IMR-90 (cell line): ENCODE measurements around the gene ZBTB4.

Experiments
- CHD1 ChIP-seq: IDR thresholded peaks from 2 replicates; pipeline ENCODE4 v1.6.1; 2012; ENCODE audit warnings: low read depth, low read length, improper control_type of control experiment
- FOS ChIP-seq: fragments of 150-350 bp; IDR thresholded peaks from 2 replicates; pipeline ENCODE4 v1.6.1; 2016; ENCODE audit warnings: low read depth, low read length
- MAFK ChIP-seq: IDR thresholded peaks from 2 replicates; pipeline ENCODE4 v1.6.1; 2012; ENCODE audit warnings: low read depth, low read length, improper control_type of control experiment
- MAZ ChIP-seq: IDR thresholded peaks from 2 replicates; pipeline ENCODE4 v1.6.1; 2012; ENCODE audit warnings: low read depth, mild to moderate bottlenecking, low read length, improper control_type of control experiment, moderate library complexity, borderline replicate concordance
- MXI1 ChIP-seq: IDR thresholded peaks from 2 replicates; pipeline ENCODE4 v1.6.1; 2012; ENCODE audit warnings: low read depth, mild to moderate bottlenecking, low read length, moderate library complexity, borderline replicate concordance
- POLR2A ChIP-seq: IDR thresholded peaks from 2 replicates; pipeline ENCODE4 v1.6.1; 2012; ENCODE audit warnings: mild to moderate bottlenecking, low read depth, low read length
- RCOR1 ChIP-seq: IDR thresholded peaks from 2 replicates; pipeline ENCODE4 v1.6.1; 2012; ENCODE audit warnings: mild to moderate bottlenecking, low read length, improper control_type of control experiment; ENCODE audit not compliant: insufficient replicate concordance
- RFX5 ChIP-seq: IDR thresholded peaks from 2 replicates; pipeline ENCODE4 v1.8.0; 2012; ENCODE audit warnings: low read depth, mild to moderate bottlenecking, low read length, moderate library complexity
- SMC3 ChIP-seq: fragments of 150-350 bp; IDR thresholded peaks from 2 replicates; pipeline ENCODE4 v1.6.1; 2016; ENCODE audit warnings: low read depth, mild to moderate bottlenecking, antibody characterized with exemption, low read length, moderate library complexity
- TF ChIP-seq, protein P1 (sequence below): conservative IDR thresholded peaks from 2 replicates; pipeline ENCODE4 v1.5.1; 2012; ENCODE audit warnings: mild to moderate bottlenecking, low read depth, low read length, improper control_type of control experiment
- TF ChIP-seq, protein P2 (sequence below): fragments of 150-350 bp; IDR thresholded peaks from 2 replicates; pipeline ENCODE4 v1.6.1; 2017; ENCODE audit warnings: mild to moderate bottlenecking, antibody characterized with exemption, low read length, low read depth
- TF ChIP-seq, protein P3 (sequence below): fragments of 150-350 bp; IDR thresholded peaks from 2 replicates; pipeline ENCODE4 v1.6.1; 2016; ENCODE audit warnings: low read depth, mild to moderate bottlenecking, low read length, moderate library complexity, borderline replicate concordance

DNA sequence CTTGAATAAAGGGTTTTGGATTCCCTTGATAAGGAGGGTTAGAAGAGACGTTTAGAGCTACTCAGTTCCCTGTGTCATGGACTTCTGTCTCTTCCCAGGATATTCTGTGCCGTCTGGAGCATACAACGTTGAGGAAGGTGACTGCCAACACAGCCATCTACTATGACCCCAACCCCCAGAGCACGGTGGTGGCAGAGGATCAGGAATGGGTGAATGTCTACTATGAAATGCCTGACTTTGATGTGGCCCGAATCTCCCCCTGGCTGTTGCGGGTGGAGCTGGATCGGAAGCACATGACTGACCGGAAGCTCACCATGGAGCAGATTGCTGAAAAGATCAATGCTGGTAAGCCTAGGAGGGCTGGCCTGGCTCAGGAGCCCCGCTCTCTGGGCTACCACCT, 29.4 kb upstream of the ZBTB4 start:
- TF ChIP-seq FOS (no peak), POLR2A (no peak), MAFK (no peak), MAZ (no peak), RFX5 (no peak), RCOR1 (no peak), MXI1 (no peak), CHD1 (no peak), SMC3 (no peak)
- TF ChIP-seq, protein P1, sequence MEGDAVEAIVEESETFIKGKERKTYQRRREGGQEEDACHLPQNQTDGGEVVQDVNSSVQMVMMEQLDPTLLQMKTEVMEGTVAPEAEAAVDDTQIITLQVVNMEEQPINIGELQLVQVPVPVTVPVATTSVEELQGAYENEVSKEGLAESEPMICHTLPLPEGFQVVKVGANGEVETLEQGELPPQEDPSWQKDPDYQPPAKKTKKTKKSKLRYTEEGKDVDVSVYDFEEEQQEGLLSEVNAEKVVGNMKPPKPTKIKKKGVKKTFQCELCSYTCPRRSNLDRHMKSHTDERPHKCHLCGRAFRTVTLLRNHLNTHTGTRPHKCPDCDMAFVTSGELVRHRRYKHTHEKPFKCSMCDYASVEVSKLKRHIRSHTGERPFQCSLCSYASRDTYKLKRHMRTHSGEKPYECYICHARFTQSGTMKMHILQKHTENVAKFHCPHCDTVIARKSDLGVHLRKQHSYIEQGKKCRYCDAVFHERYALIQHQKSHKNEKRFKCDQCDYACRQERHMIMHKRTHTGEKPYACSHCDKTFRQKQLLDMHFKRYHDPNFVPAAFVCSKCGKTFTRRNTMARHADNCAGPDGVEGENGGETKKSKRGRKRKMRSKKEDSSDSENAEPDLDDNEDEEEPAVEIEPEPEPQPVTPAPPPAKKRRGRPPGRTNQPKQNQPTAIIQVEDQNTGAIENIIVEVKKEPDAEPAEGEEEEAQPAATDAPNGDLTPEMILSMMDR, result no peak
- TF ChIP-seq, protein P2, sequence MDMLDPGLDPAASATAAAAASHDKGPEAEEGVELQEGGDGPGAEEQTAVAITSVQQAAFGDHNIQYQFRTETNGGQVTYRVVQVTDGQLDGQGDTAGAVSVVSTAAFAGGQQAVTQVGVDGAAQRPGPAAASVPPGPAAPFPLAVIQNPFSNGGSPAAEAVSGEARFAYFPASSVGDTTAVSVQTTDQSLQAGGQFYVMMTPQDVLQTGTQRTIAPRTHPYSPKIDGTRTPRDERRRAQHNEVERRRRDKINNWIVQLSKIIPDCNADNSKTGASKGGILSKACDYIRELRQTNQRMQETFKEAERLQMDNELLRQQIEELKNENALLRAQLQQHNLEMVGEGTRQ, result no peak
- TF ChIP-seq, protein P3, sequence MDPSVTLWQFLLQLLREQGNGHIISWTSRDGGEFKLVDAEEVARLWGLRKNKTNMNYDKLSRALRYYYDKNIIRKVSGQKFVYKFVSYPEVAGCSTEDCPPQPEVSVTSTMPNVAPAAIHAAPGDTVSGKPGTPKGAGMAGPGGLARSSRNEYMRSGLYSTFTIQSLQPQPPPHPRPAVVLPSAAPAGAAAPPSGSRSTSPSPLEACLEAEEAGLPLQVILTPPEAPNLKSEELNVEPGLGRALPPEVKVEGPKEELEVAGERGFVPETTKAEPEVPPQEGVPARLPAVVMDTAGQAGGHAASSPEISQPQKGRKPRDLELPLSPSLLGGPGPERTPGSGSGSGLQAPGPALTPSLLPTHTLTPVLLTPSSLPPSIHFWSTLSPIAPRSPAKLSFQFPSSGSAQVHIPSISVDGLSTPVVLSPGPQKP, result no peak
